ENCODE results near the gene PHF20.
"Not testable (repeated sequence)": the region's sequence is repeated elsewhere in the genome, so short reads cannot be mapped to it uniquely, and the experiment has no call there.

Gene PHF20

GRCh38 chr20:35839904-35840303 is 68.1 kb downstream of the PHF20 start:
- DNase-seq (ENCODE audit: low spot score), result no peak

DNA sequence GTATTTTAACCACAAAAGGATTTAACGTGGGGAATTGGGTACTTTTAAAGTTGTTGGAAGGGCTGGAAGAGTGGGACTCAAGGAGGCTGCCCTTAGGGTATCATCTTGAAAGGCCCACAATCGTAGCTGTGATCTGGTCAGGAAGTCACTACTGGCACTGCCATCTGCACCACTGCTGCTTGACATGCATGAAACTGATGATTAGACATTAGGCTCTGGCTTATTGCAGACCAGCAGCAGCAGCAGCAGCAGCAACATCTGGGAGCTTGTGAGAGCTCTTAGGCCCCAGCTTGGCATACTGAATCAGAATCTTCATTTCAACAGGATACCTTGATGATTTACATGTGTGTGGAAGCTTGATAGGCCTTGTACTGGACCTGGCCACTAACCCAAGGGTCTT is 68.6 kb downstream of the PHF20 start:
- no peak for DNase-seq (ENCODE audit: low spot score)

GRCh38 chr20:35842361-35842760 is 70.5 kb downstream of the PHF20 start:
- no peak for DNase-seq (ENCODE audit: low spot score)

- not testable (repeated sequence) for DNase-seq (ENCODE audit: low spot score)
Observed at GRCh38 chr20:35843894-35844293, 72.1 kb downstream of the PHF20 start.

DNA sequence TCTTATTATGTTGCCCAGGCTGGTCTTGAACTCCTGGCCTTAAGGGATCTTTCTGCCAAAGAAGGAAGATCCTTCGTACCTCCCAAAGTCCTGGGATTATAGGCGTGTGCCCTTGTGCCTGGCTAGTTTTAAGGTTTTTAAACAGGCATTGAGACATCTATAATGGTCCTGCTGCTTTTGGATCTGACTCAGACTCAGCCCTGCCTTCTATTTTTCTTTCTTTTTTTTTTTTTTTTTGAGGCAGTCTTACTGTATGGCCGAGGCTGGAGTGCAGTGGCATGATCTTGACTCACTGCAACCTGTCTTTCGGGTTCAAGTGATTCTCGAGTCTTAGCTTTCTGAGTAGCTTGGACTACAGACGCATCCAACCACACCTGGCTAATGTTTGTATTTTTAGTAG is 73.7 kb downstream of the PHF20 start:
- DNase-seq (ENCODE audit: low spot score), result no peak

DNA sequence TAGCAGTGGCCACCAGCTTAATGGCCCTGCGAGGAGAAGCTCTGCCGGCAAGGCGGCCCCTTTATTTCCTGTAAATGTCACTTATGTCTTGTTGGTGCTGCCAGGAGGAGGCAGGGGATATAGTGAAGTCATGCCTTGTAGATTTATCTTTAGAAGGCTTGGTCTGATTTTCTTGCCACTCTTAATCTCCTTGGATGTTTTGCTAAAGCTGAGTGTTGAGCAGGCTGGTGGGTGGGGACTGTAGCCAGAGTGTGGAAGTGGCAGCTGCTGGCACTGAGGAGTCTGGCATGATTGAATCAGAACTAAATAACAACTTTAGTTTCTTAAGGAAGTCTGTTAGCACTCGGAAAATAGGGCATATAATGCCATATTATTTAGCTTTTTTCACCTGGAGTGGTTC is 77.9 kb downstream of the PHF20 start:
- DNase-seq (ENCODE audit: low spot score), result no peak

GRCh38 chr20:35851659-35852058 is 79.8 kb downstream of the PHF20 start:
- not testable (repeated sequence) for DNase-seq (ENCODE audit: low spot score)

DNA sequence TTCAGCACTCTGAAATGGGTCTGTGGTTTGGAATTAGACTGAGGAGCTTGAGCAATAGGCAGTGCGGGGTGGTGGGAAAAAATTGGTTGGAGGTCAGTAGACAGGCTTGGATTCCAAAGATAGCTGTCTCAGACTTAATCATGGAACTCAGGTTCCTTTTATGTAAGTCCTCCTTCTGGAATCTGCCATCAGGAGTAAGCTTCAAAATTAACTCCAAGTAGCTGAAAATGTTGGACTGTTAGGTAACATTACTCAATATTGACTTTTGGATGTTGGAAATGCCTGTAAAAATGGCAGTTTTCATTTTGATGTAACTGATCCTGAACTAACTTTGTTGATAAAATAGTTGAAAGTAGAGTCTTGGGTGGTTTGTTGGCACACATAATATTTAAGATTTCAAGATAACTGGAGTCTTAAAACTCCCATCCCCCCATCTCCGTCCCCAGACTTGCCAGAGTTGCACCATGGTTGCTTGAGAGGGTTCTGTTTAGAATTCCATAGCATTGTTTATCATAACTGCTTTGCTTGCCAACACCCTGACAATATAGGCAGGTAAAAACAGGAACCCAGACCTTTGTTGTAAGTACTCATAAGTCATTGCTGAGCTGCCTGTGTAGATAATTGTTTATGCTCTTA is 83.0 kb downstream of the PHF20 start:
- DNase-seq (ENCODE audit: low spot score), result no peak

DNA sequence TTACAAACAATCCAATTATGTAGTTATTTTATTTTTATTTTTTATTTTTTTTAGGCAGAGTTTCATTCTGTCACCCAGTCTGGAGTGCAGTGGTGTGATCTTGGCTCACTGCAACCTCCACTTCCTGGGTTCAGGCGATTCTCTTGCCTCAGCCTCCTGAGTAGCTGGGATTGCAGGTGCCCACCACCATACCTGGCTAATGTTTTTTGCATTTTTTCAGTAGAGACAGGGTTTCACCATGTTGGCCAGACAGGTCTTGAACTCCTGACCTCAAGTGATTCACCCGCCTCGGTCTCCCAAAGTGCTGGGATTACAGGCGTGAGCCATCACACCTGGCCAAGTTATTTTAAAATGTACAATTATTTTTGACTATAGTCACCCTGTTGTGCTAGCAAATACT is 83.8 kb downstream of the PHF20 start:
- DNase-seq (ENCODE audit: low spot score), result not testable (repeated sequence)

DNA sequence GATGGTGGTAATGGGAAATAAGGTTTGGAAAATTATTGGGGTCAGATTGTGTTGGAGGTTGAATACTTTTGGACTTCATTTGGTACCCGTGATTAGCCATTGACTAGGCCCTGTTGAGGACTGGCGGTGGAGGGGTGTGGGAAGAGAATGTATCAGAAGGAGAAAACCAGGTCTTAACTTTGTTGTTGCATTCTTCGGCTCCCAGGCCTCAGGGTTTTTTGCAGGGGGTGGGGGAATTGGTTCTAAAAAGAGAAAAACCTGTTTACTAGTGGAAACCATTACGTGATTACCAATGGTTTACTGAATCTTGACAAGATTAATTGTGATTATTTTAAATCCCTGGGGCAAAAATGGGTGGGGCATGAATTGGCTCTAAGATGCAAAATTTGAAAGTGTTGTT is 85.1 kb downstream of the PHF20 start:
- DNase-seq (ENCODE audit: low spot score), result no peak

DNA sequence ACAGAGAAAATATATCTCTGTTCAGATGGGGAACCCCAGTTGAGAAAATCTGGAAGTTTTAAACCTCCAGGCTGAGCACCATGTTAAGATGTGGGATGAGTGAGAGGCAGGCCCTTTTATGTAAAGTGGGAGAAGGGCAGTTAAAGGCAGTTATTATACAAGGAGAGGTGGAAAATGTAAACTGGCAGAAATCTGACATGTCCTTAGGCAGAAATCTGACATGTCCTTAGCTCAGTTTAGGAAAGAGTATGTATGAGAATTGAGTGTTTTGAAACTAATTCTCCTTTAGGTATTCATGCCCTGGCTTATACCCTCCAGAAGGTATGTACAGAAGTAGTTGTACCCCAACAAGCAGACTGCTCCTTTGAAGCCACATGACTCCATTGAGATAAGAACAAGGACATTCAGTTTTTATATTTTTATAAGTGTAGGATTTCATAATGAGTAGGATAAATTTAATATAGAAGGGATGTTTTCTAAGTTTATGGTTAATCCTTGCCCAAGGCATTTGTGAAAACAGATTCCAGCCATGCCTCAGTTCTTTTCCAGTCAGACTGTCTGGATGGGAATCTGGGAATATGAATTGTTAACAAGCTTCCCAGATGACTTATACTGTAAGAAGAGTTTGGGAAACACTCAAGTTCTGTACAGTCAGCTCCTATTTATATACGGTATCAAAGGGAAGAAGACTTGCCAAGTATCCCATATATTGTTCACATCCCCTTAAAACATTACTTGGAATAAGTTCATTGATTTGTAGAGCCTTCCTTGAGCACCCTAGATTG is 94.8 kb downstream of the PHF20 start:
- no peak for DNase-seq (ENCODE audit: low spot score)

DNA sequence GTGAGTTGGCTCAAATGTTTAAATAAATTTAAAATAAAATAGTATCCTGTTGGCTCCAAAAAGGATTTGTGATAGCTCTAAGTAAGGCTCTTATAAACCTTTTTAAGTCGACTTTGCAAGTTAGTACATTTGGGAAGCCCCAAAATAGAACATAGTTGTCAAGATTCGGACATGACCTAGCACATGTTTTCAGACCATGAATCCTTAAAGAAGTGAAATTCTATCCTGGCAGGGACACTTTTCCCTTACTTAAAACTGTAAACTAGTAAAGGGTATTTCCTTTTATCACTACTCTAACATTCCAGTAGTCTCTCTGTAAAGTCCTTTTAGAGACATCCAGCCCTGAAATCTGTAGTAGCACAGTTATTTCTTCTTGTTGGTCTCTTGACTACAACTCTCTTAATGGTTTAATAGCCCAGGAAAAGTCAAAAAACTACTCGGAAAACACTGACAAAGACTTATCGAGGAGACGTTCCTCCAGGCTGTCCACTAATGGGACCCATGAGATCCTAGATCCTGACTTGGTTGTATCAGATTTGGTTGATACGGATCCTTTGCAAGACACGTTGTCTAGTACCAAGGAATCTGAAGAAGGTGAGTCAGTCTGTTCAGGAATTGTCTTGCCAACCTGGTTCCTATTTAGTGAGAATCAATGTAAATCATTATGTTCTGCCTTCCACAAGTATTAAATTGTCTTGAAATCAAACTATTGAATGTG is 98.9 kb downstream of the PHF20 start:
- DNase-seq (ENCODE audit: low spot score), result no peak

DNA sequence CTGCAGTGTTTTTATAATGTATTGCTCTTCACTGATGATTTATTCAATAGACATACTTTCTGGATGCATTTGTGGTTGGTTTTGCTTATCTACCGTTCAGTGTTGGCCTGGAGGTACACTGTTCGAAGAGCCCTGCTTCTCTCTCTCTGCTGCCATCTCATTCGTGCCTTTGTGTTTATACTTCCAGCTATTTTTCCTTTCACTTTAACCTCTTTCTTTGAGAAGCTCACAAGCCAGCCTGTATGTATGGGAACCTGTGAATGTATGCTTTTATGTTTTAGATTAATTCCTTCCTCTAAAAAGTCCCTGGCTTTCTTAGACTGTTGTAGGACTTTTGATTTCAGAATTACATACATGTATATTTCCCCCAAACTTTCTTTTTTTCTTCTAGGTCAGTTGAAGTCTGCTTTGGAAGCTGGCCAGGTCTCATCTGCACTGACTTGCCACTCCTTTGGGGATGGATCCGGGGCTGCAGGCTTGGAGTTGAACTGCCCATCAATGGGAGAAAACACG is 99.5 kb downstream of the PHF20 start:
- DNase-seq (ENCODE audit: low spot score), result no peak

DNA sequence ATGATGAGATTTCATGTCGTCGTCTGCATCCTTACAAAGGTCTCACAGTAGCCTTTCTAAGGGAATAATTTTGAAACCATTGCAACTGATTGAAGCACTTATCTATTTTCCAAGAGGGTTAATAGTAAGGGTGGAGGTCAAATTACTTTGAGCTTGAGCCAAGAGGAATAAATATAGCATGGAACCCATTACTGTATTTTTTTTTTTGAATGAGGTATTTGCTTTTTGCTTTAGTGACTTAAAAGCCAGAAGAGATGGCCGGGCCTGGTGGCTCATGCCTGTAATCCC is 104.2 kb downstream of the PHF20 start:
- no peak for DNase-seq (ENCODE audit: low spot score)

DNA sequence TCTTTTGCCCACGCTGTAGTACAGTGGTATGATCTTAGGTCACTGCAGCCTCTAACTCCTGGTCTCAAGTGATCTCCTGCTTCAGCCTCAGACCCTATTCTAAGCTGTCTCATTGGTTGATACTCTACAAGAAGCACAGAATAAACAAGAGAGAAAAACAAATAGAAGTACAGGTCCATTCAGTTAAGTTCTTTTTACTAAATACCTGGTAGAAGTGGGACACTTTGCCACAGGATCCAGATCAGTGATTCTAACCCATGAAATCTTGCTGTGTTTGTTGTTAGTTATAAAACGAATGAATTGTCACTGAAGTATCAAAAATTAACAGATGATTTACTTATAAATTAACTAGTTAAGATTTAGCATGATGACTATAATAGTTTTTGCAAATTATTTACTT is 105.8 kb downstream of the PHF20 start:
- DNase-seq (ENCODE audit: low spot score), result no peak

GRCh38 chr20:35878113-35878625 is 106.4 kb downstream of the PHF20 start:
- no peak for DNase-seq (ENCODE audit: low spot score)

- DNase-seq (ENCODE audit: low spot score), result no peak
Observed at GRCh38 chr20:35881676-35882075, 109.9 kb downstream of the PHF20 start.

GRCh38 chr20:35882427-35883161 is 110.8 kb downstream of the PHF20 start:
- DNase-seq (ENCODE audit: low spot score), result not testable (repeated sequence)

GRCh38 chr20:35883336-35883777 is 111.5 kb downstream of the PHF20 start:
- no peak for DNase-seq (ENCODE audit: low spot score)

DNA sequence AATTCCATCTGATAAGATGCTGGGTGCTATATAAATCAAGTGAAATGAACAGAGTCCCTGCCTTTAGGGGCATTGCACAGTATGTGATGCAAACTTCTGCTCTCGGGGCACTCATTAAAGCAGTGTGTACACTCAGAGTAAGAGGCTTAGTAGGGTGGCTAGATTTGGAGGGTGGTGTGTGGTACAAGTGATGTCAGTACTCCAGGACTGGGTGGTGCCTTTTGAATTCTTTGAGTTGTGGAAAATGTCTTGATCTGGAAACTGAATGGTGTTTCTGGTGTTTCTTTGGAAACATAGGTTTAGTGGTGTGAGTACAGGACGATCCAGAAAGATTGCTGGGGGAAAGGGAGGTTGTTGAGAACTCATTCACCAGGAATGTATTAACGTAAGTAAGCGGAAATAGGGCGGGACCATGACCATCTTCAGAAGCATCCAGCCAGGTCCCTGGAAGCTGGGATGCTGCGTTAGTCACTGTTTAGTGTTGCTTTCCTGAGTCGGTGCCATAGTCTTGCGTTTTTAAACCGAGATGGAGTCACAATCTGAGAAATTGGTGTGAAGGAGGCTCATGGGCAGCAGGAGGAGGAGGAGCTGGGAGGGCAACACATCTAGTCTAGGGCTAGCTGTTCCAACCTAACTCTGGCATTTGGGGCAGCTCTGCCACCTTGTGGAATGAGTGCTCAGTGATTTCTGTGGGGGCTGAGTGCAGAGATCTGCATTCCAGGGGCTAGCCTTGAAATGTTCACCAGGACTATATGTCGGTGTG is 112.1 kb downstream of the PHF20 start:
- DNase-seq (ENCODE audit: low spot score), result peak; percentile 85

GRCh38 chr20:35884541-35884865 is 112.7 kb downstream of the PHF20 start:
- DNase-seq (ENCODE audit: low spot score), result no peak

Data from SK-N-DZ (cell line).